Thyroid gland (tissue), 4 donors: ENCODE results near the gene CORO1C.

ENCODE experiments used
- POLR2A ChIP-seq, 2 donors: fragments of 450-650 bp; IDR thresholded peaks; one replicate each; pipeline ENCODE4 v1.6.1; 2017; ENCODE audit warnings: antibody characterized with exemption in 2 of 2, mild to moderate bottlenecking in 2 of 2, moderate library complexity in 1 of 2
- TF ChIP-seq, protein P1 (sequence below), 6 experiments: fragments of 200-600 bp in 3 of 6; fragments of 450-650 bp in 3 of 6; sonication (generic) in 3 of 6; IDR thresholded peaks; one replicate each; pipeline ENCODE4 v1.5.1; 2016 to 2019; ENCODE audit warnings: antibody characterized with exemption in 6 of 6, mild to moderate bottlenecking in 2 of 6, inconsistent platforms in 1 of 6, moderate library complexity in 1 of 6

DNA sequence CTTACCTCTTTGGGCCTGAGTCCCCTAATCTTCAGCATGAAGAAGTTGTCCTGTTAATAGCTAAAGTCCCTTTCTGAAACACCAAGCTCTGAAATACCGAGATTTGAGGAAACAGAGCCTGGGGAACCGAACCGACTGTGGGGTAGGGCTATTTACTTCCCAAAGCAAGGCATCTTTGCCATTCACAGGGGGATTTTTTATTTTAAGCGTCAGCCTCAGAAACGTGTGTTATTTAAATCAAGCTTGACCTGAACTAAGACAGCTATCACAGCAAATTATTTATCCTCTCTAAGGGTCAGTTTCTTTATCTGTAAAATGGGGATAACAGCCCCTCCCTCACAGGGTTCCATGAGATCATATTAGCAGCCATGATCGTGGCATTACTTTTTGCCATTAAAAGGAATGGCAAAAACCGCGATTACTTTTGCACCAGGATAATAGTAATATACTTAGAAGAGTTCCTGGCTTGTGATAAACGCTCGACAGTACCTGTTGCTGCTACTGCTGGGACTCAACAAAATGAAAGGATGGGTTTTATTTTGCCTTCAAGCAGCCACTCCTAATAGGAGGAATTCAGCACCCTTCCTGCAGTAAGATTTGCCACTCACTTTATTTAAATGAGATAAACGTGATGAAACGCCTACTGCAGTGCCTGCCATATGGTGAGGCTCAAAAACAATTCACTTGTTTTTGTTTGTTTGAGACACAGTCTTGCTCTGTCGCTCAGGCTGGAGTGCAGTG is 1.3 kb upstream of the CORO1C start:
- no peak for TF ChIP-seq POLR2A (IDR thresholded peaks at IDR 0.05)
- TF ChIP-seq, protein P1, sequence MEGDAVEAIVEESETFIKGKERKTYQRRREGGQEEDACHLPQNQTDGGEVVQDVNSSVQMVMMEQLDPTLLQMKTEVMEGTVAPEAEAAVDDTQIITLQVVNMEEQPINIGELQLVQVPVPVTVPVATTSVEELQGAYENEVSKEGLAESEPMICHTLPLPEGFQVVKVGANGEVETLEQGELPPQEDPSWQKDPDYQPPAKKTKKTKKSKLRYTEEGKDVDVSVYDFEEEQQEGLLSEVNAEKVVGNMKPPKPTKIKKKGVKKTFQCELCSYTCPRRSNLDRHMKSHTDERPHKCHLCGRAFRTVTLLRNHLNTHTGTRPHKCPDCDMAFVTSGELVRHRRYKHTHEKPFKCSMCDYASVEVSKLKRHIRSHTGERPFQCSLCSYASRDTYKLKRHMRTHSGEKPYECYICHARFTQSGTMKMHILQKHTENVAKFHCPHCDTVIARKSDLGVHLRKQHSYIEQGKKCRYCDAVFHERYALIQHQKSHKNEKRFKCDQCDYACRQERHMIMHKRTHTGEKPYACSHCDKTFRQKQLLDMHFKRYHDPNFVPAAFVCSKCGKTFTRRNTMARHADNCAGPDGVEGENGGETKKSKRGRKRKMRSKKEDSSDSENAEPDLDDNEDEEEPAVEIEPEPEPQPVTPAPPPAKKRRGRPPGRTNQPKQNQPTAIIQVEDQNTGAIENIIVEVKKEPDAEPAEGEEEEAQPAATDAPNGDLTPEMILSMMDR (IDR thresholded peaks at IDR 0.05), result no peak
